Esophagus (tissue), 2 donors: ENCODE results near the gene ETF1. TPM values are rescaled to one million over a fixed set of nuclear protein-coding genes. Genes with fewer than 3 reads are reported as not detected.
A peak's percentile ranks its signal among the peaks of the same experiment; 100 is the strongest.

Experiments used
- H3K27ac ChIP-seq, 2 donors: one replicate each; pipeline ENCODE4 v1.5.1; 2013; ENCODE audit warnings: low read depth in 2 of 2, mild to moderate bottlenecking in 2 of 2, inconsistent platforms in 1 of 2, low read length in 1 of 2, moderate library complexity in 1 of 2
- H3K27me3 ChIP-seq, 2 donors: one replicate each; pipeline ENCODE4 v1.6.1; 2013; ENCODE audit warnings: low read length in 2 of 2, control low read depth in 1 of 2, mild to moderate bottlenecking in 1 of 2; ENCODE audit not compliant: insufficient read depth in 2 of 2, control insufficient read depth in 1 of 2
- H3K36me3 ChIP-seq, 2 donors: one replicate each; pipeline ENCODE4 v1.6.1; 2013; ENCODE audit warnings: low read length in 1 of 2; ENCODE audit not compliant: control insufficient read depth in 2 of 2, insufficient read depth in 2 of 2
- H3K4me1 ChIP-seq, 2 donors: one replicate each; pipeline ENCODE4 v1.6.1; 2013; ENCODE audit warnings: low read length in 1 of 2; ENCODE audit not compliant: control insufficient read depth in 2 of 2, insufficient read depth in 2 of 2
- H3K4me3 ChIP-seq, 2 donors: one replicate each; pipeline ENCODE4 v1.5.1; 2013; ENCODE audit warnings: low read length in 2 of 2, mild to moderate bottlenecking in 2 of 2, low read depth in 1 of 2, moderate library complexity in 1 of 2
- H3K9me3 ChIP-seq, 2 donors: one replicate each; pipeline ENCODE4 v1.6.1; 2013; ENCODE audit warnings: mild to moderate bottlenecking in 2 of 2, low read depth in 1 of 2, low read length in 1 of 2, moderate library complexity in 1 of 2; ENCODE audit not compliant: control insufficient read depth in 2 of 2, insufficient read depth in 1 of 2
- WGBS, 2 donors: extraction: QIAGEN DNeasy Blood & Tissue Kit; methylation state at CpG; one replicate each; pipeline ENCODE4 v1.1.7; 2013; 5-methylcytosine and 5-hydroxymethylcytosine counted together
- polyA plus RNA-seq, 2 donors: library from polyadenylated mRNA; stranded (reverse); fragments of 200-250 nt; gene quantifications; one replicate each; pipeline ENCODE4 v1.2.3, GENCODE V29; 2013
- donor health status: healthy with polysubstance abuse.
- donor health status: Bipolar disorder and iron deficiency.

The ETF1 gene
- polyA plus RNA-seq, 2 donors: 38.9 to 64.8 TPM

DNA sequence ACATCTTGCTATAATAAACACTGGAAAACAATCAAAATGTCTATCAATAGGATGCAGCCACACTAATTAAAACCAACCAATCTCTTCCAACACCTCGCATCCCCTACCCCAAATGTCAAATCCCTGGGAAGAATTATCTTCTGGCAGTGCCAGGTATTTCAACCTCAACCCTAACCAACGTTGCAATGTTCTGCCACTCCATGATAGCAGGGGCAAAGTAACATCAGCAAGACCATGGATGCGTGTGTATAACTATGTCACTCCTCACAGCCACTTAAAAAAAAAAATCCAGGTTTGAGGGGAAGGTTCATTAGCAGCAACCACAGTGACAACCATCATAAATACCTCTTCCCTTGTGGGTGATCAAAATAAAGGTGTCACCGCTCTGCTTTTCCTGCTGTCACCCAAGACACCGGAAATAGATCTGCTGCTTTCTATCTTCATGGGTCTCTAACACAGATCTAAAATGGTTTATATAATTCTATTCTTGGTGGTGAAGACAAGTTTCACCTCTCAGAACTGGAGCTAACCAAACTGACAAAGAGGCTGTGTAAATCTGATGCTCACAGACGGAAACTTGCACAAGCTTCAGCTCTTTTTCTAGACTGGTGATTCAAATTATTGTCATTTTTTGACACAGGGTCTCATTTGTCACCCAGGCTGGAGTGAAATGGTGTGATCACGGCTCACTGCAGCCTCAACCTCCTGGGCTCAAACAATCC lies 22.2 kb upstream of the ETF1 start:
- H3K36me3 ChIP-seq: peaks cover 19 to 25% of the 10 kb centered on the region in 2 donors
- no peaks in the 10 kb centered on the region for H3K9me3 ChIP-seq
- no peaks in the 10 kb centered on the region for H3K4me1 ChIP-seq
- no peaks in the 10 kb centered on the region for H3K27me3 ChIP-seq
- no peak overlapping the region for H3K4me3 ChIP-seq
- WGBS, 2 donors: 82 to 83% methylated on average over 7 of the region's 7 CpGs
- H3K27ac ChIP-seq: peak overlapping the region in 1 of 2 donors; percentile 2

GRCh38 chr5:138564242-138564641 lies 21.2 kb upstream of the ETF1 start:
- Histone ChIP-seq H3K4me3 (no peak overlapping the region), H3K9me3 (no peaks in the 10 kb centered on the region), H3K27me3 (no peaks in the 10 kb centered on the region), H3K36me3 (peaks cover 13 to 28% of the 10 kb centered on the region in 2 donors), H3K27ac (no peak overlapping the region), H3K4me1 (no peaks in the 10 kb centered on the region)
- WGBS, 2 donors: 77 to 79% methylated on average over 9 of the region's 9 CpGs

- H3K9me3 ChIP-seq: no peaks in the 10 kb centered on the region
- no peak overlapping the region for H3K27ac ChIP-seq
- 69 to 81% methylated on average over 3 of the region's 3 CpGs for WGBS, 2 donors
- no peaks in the 10 kb centered on the region for H3K4me1 ChIP-seq
- H3K27me3 ChIP-seq: no peaks in the 10 kb centered on the region
- no peak overlapping the region for H3K4me3 ChIP-seq
- peaks cover 15 to 31% of the 10 kb centered on the region in 2 donors for H3K36me3 ChIP-seq
Observed at GRCh38 chr5:138563340-138564118, 20.5 kb upstream of the ETF1 start.

DNA sequence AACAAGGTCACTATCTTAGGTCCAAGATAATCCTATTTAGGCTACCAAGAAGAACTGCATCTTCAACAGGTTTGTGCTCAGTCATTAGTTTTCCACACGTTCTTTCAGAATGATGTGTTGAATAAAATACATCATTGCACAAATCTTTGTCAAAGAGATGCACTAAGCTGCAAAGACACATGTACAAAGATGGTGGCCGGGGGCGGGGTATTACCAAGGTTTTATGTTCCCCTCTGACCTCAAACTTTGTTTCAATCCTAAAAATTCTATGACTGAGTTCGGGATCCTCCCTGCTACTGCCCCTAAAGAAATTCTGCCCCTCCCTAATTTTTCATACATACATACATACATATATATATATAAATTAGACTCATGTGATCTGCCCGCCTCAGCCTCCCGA lies 17.9 kb upstream of the ETF1 start:
- peaks cover 21 to 29% of the 10 kb centered on the region in 2 donors for H3K36me3 ChIP-seq
- WGBS, 2 donors: 89 to 92% methylated on average over 6 of the region's 6 CpGs
- H3K9me3 ChIP-seq: no peaks in the 10 kb centered on the region
- no peaks in the 10 kb centered on the region for H3K4me1 ChIP-seq
- H3K27ac ChIP-seq: no peak overlapping the region
- H3K4me3 ChIP-seq: no peak overlapping the region
- no peaks in the 10 kb centered on the region for H3K27me3 ChIP-seq

DNA sequence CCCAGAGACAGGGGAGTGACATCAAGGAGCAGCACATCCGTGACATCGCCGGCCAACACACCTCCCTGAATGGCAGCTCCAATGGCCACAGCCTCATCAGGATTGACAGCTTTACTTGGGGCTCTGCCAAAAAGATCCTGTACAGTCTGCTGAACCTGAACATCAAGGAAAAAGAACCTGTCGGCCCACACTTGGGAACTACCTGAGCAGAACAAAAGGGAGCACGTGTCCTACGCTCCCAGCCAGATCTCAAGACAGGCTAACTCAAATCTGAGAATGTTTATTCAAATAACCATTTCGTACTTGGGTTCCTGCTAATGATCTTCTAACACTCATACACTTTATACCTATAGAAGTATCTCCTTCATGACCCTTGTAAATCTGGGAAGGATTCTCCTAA lies 16.9 kb upstream of the ETF1 start:
- WGBS, 2 donors: 63 to 72% methylated on average over 7 of the region's 7 CpGs
- peak overlapping the region in 1 of 2 donors; percentile 37 for H3K4me3 ChIP-seq
- H3K27me3 ChIP-seq: no peaks in the 10 kb centered on the region
- H3K36me3 ChIP-seq: peaks cover 11 to 25% of the 10 kb centered on the region in 2 donors
- peak overlapping the region in 1 of 2 donors; percentile 10 for H3K27ac ChIP-seq
- no peaks in the 10 kb centered on the region for H3K4me1 ChIP-seq
- H3K9me3 ChIP-seq: no peaks in the 10 kb centered on the region

GRCh38 chr5:138557677-138558076 lies 14.6 kb upstream of the ETF1 start:
- Histone ChIP-seq H3K27ac (no peak overlapping the region), H3K9me3 (no peaks in the 10 kb centered on the region), H3K4me1 (no peaks in the 10 kb centered on the region), H3K36me3 (peaks cover 11 to 19% of the 10 kb centered on the region in 2 donors), H3K4me3 (no peak overlapping the region), H3K27me3 (no peaks in the 10 kb centered on the region)
- 88 to 90% methylated on average over 2 of the region's 2 CpGs for WGBS, 2 donors

DNA sequence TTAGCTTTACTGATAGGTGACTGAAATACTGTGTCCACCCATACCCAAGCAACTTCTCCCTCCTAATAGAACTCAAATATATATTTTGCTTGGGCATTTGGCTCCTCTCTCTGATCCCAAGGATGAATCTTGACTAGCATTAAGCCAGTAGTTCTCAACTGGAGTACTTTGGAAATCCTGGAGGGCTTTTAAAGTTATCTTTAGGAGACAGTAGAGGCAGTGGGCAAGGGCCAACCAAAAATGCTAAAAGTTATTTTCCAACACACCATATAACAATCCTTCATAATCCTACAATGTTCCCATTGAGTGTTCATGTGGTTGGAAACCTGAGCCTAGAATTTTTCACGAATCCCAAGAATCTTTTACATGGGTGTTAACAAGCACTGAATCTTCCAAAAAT lies 11.1 kb upstream of the ETF1 start:
- Histone ChIP-seq H3K36me3 (peaks cover 9 to 12% of the 10 kb centered on the region in 2 donors), H3K4me3 (no peak overlapping the region), H3K27me3 (no peaks in the 10 kb centered on the region), H3K27ac (no peak overlapping the region), H3K4me1 (no peaks in the 10 kb centered on the region), H3K9me3 (no peaks in the 10 kb centered on the region)
- WGBS, 2 donors: 80 to 90% methylated on average over 1 of the region's 1 CpG

GRCh38 chr5:138553437-138554095 lies 10.5 kb upstream of the ETF1 start:
- WGBS, 2 donors: 87 to 93% methylated on average over 5 of the region's 5 CpGs
- Histone ChIP-seq H3K36me3 (peaks cover 7 to 11% of the 10 kb centered on the region in 2 donors), H3K4me1 (no peaks in the 10 kb centered on the region), H3K4me3 (no peak overlapping the region), H3K27ac (no peak overlapping the region), H3K27me3 (no peaks in the 10 kb centered on the region), H3K9me3 (no peaks in the 10 kb centered on the region)

DNA sequence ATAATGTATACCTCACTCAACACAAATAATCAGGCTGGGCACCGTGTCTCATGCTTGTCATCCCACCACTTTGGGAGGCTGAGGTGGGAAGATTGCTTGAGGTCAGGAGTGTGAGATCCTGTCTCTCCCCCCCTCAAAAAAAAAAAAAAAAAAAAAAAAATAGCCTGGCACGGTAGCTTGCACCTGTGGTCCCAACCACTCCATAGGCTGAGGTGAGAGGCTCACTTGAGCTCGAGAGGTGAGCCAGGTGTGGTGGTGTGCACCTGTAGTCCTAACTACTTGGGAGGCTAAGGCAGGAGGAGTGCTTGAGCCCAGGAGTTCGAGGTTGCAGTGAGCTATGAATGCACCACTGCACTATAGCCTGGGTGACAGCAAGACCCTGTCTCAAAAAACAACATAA lies 9.6 kb upstream of the ETF1 start:
- no peaks in the 10 kb centered on the region for H3K4me1 ChIP-seq
- no peaks in the 10 kb centered on the region for H3K27me3 ChIP-seq
- H3K36me3 ChIP-seq: peaks cover 2 to 11% of the 10 kb centered on the region in 2 donors
- 93 to 96% methylated on average over 4 of the region's 4 CpGs for WGBS, 2 donors
- no peaks in the 10 kb centered on the region for H3K9me3 ChIP-seq
- H3K27ac ChIP-seq: no peak overlapping the region
- no peak overlapping the region for H3K4me3 ChIP-seq
